Measurements from ENCODE around the gene PTPRC.

PTPRC gene

DNA sequence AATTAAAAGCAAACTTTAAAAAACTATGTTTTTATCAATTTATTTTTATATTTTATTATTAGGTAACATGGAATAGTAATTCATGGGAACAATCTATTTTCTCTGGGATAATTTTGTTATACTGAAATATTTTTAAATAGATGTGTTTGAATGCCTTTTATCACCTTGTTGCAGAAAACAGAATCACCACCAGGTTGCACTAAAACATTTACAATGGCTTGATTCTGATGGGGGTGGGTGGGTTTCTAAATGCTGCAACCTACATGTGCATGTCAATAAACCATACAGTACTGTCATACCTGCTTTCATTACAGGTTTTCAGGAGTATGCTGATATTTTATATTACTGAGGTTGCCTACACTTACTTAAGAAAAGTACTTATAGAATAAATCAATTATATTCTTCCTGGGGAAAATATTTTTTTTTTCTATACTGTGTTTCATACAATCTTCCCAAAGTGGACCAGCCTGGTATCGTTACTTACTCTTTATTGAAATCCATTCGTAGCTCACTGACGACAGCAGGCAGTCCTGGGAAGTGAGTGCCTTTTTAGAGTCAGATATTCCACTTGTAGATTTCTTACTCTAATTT lies 132.8 kb downstream of the PTPRC start:
- peak; percentile 51 for DNase-seq

DNA sequence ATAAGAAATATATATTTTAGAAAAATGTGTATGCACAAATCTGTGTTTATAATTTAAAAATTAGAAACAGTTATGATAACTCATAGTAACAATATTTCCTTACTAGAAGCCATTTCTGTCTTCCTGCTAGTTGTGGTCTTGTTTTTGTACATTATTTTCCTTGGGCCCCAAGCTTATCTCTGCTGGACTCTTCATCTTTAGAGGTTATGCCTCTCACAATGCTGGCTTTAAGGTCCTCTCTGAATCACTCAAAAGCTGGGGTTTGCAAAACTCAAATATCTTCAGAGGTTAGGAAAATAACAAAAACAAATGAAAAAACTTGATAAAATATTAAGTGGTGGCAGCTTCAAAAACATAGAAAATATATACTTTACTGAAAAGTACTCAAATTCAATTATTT lies 133.8 kb downstream of the PTPRC start:
- no peak for DNase-seq

DNA sequence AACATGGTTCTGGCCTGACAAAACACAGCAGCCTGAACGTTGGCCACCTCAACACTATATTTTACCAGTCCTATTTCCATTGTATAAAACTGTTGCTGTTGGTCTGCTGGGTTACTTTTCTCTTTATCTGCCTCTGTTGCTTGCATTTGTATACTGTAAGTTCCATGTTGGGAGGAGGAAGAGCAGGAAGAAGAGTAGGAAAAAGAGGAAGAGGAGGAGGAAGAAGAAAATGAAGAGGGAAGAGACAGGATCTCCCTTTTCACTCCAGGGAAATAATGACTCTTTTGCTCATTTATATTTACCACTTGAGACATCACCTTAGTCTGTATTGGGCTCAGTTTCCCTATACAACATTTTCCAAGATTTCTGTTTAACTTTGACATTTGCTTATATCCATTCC lies 134.2 kb downstream of the PTPRC start:
- DNase-seq: no peak

GRCh38 chr1:198773523-198773922 lies 134.7 kb downstream of the PTPRC start:
- DNase-seq: no peak

GRCh38 chr1:198774421-198774820 lies 135.6 kb downstream of the PTPRC start:
- no peak for DNase-seq

GRCh38 chr1:198775606-198776005 lies 136.8 kb downstream of the PTPRC start:
- DNase-seq: no peak

DNA sequence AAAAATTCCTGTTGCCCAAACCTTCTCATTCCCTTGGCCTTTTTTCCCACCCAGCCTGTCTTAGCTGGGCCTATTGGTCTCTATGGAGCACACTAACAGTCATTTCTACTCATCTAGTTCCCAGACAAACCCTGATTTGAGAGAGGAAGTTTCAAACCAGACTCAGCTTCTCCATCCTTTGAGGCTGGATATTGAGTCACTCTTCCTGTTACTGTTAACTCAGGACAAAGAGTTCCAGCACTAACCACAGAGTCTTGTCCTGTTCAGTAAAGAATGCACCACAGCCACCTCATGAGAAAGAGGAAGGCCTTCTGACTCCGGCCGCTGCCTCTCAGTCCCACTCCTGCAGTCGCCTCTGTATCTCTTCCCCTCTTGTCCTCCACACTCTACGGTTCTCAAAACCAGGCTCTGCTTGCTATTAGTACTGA lies 137.8 kb downstream of the PTPRC start:
- peak; percentile 97 for DNase-seq

- peak; percentile 91 for DNase-seq
Observed at GRCh38 chr1:198778049-198778448, 139.2 kb downstream of the PTPRC start.

- no peak for DNase-seq
Observed at GRCh38 chr1:198780376-198780775, 141.5 kb downstream of the PTPRC start.

- DNase-seq: peak; percentile 68
Observed at GRCh38 chr1:198788561-198789064, 149.8 kb downstream of the PTPRC start.

DNA sequence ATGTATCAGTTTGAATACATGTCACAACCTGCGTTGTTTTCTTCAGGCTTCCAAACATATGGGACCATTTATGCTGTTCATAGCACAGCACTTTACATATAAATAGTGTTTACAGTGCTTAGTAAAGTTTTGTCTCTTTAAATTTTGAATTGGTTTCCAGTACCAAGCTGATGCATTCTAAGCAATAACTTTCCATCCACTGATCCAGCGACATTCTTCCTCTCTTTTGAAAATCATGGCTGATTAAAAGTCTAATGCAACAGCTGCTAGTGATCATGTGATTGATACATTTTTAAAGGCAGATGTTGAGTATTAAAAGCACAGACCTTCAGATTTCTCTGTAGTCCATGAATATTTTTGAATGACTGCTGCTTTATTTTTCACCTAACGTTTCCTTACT lies 154.9 kb downstream of the PTPRC start:
- DNase-seq: no peak

DNA sequence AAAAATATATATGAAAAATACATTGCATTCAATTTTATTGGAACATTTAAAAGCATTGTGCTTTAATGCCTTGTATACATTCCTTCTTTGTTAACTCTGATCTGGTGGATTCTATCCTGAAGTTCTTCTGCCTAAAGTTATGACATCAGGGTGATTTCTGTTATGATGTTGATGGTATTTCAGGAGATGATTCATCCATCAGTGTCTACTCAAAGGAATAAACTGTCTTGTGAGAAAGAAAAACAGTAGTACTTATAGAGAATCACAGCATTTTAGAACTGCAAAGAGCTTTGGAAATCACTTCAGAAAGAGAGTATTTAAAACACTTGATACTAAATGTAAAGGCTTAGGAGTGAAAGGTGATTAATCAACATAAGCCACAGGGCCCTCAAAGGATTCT lies 155.7 kb downstream of the PTPRC start:
- peak; percentile 60 for DNase-seq

- no peak for DNase-seq
Observed at GRCh38 chr1:198797656-198798055, 158.8 kb downstream of the PTPRC start.

DNA sequence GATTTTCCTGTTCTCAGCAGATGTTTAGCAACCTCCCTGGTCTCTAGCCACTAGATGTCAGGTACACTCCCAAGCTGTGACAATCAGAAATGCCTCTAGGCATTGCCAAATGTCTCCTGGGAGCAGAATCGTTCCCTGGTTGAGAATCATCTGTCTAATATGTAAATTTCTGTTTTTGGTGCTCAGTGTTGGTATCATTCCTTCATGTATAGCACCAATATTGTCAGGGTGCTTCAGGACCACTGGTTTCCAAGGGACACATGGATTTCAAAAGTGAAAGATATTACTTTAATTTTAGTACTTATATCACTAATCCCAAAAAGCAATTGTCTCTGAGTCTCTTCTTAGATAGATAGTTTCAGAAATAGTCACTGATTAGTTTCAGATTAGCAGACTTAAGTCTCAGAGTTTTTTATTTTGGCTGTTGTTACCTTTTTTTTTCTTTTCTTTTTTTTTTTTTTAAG lies 160.1 kb downstream of the PTPRC start:
- no peak for DNase-seq

- no peak for DNase-seq
Observed at GRCh38 chr1:198805498-198806151, 166.8 kb downstream of the PTPRC start.

GRCh38 chr1:198806861-198807260 lies 168.0 kb downstream of the PTPRC start:
- DNase-seq: no peak
